Small intestine (tissue), 7 donors: ENCODE data around the gene CRACR2A. TPM values are rescaled to one million over a fixed set of nuclear protein-coding genes. Genes with fewer than 3 reads are reported as not detected.

ENCODE experiments used
- DNase-seq, 2 donors: peaks; one replicate each; pipeline versions ENCODE4 v3.0.0 to v3.0.0-alpha.2; 2013
- FAIRE-seq: peaks from 2 replicates; lab custom pipeline; 2012; peaks lifted over from hg19 to GRCh38; lab: Jason Lieb, UNC
- H3K27ac ChIP-seq, 3 donors: one replicate each; pipeline ENCODE4 v1.5.1; 2013; ENCODE audit warnings: low read length in 2 of 3, mild to moderate bottlenecking in 2 of 3, control low read depth in 1 of 3, inconsistent platforms in 1 of 3, low read depth in 1 of 3, moderate library complexity in 1 of 3
- H3K27me3 ChIP-seq, 3 donors: one replicate each; pipeline ENCODE4 v1.6.1; 2013; ENCODE audit warnings: low read length in 3 of 3, inconsistent platforms in 1 of 3; ENCODE audit not compliant: control insufficient read depth in 3 of 3, insufficient read depth in 3 of 3
- H3K36me3 ChIP-seq, 3 donors: one replicate each; pipeline ENCODE4 v1.6.1; 2013; ENCODE audit warnings: low read length in 3 of 3, inconsistent platforms in 1 of 3, low read depth in 1 of 3, mild to moderate bottlenecking in 1 of 3, moderate library complexity in 1 of 3; ENCODE audit not compliant: control insufficient read depth in 3 of 3, insufficient read depth in 2 of 3
- H3K4me1 ChIP-seq, 3 donors: one replicate each; pipeline ENCODE4 v1.6.1; 2013; ENCODE audit warnings: low read length in 2 of 3, inconsistent platforms in 1 of 3, low read depth in 1 of 3, mild to moderate bottlenecking in 1 of 3, moderate library complexity in 1 of 3; ENCODE audit not compliant: control insufficient read depth in 3 of 3, insufficient read depth in 2 of 3
- H3K4me3 ChIP-seq, 3 donors: one replicate each; pipeline ENCODE4 v1.5.1; 2013; ENCODE audit warnings: low read length in 3 of 3, control low read depth in 1 of 3, inconsistent platforms in 1 of 3, low read depth in 1 of 3, mild to moderate bottlenecking in 1 of 3, moderate library complexity in 1 of 3
- H3K9me3 ChIP-seq, 2 donors: one replicate each; pipeline ENCODE4 v1.6.1; 2013; ENCODE audit warnings: low read depth in 1 of 2, low read length in 1 of 2; ENCODE audit not compliant: control insufficient read depth in 2 of 2, insufficient read depth in 1 of 2
- WGBS, 3 donors: extraction: QIAGEN DNeasy Blood & Tissue Kit; methylation state at CpG; one replicate each; pipeline ENCODE4 v1.1.7; 2013; 5-methylcytosine and 5-hydroxymethylcytosine counted together
- polyA plus RNA-seq, 4 donors: library from polyadenylated mRNA; stranded (reverse) in 3 of 4; unstranded in 1 of 4; fragments of 200-250 nt in 3 of 4; fragments of 120-200 nt in 1 of 4; gene quantifications; one replicate each; pipeline versions ENCODE4 v1.2.1 to v1.2.3, GENCODE V29; 2013
- donor health status: healthy with polysubstance abuse.
- donor health status: control.
- donor health status: control.
- donor health status: Bipolar disorder and iron deficiency.
- donor health status: healthy.

The CRACR2A gene
- polyA plus RNA-seq, 4 donors: 5.1 to 16.3 (median 8.8) TPM

DNA sequence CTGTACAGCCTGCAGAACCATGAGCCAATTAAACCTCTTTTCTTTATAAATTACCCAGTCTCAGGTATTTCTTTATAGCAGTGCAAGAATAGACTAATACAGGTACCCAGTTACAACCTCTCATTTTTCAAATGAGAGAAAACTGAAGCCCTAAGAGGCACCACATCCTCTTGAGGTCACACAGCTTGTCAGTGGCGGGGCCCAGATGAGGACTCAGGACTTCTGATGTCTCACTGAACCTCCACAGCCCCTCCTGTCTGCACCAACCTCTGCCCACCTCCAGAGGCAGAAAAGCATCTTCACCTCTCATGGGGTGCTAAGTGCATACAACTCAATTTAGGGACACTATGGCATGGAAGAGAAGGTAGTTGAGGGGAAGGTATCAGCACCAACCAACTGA is 120.7 kb downstream of the CRACR2A start:
- H3K4me3 ChIP-seq: no peak overlapping the region
- DNase-seq (no peak), FAIRE-seq (no peak)
- H3K9me3 ChIP-seq: no peaks in the 10 kb centered on the region
- H3K27ac ChIP-seq: no peak overlapping the region
- H3K27me3 ChIP-seq: no peaks in the 10 kb centered on the region
- H3K4me1 ChIP-seq: no peaks in the 10 kb centered on the region
- peaks cover 0 to 2% (median 0%) of the 10 kb centered on the region in 3 donors for H3K36me3 ChIP-seq
- WGBS, 3 donors: 82 to 89% (median 84%) methylated on average over 1 of the region's 1 CpG

DNA sequence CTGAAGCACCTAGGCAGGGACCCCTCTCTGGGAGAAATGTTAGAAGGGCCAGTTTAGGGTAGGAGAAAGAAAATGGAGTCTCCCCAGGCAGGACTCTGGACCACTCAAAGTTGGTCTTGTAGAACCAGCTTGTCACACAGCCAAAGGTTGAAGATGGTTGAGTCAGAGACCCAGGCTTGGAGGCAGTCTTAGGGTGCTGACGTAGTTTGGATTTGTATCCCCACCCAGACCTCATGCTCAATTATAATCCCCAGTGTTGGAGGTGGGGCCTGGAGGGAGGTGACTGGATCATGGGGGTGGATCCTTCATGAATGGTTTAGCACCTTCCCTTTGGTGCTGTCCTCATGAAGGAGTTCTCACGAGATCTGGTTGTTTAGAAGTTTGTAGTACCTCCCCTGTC is 121.2 kb downstream of the CRACR2A start:
- Histone ChIP-seq H3K36me3 (peaks cover 0 to 2% (median 0%) of the 10 kb centered on the region in 3 donors), H3K4me3 (no peak overlapping the region), H3K27ac (no peak overlapping the region), H3K27me3 (no peaks in the 10 kb centered on the region), H3K9me3 (no peaks in the 10 kb centered on the region), H3K4me1 (no peaks in the 10 kb centered on the region)
- FAIRE-seq (no peak), DNase-seq (no peak)
- WGBS, 3 donors: 77 to 85% (median 78%) methylated on average over 2 of the region's 2 CpGs

DNA sequence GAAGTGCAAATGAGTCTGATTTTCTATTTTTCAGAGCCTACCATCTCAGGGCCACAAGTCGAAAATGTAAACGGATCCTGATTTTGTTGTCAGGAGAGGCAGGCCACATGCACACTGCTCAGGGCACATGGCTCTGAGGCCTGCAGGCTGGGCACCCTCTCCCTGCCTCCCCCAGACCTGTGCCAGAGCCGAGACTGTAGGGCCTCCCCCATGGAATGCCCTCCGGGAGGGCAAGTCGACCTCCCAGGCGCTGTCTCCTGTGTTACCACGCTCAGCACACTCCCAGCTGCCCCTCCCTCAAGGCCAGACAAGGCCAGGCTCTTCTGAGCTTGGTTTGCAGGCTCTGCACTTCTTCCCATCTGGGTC is 121.7 kb downstream of the CRACR2A start:
- 82 to 88% (median 86%) methylated on average over 7 of the region's 7 CpGs for WGBS, 3 donors
- no peak overlapping the region for H3K27ac ChIP-seq
- H3K27me3 ChIP-seq: no peaks in the 10 kb centered on the region
- no peaks in the 10 kb centered on the region for H3K4me1 ChIP-seq
- FAIRE-seq (no peak), DNase-seq (no peak)
- no peaks in the 10 kb centered on the region for H3K9me3 ChIP-seq
- H3K4me3 ChIP-seq: no peak overlapping the region
- peaks cover 0 to 2% (median 0%) of the 10 kb centered on the region in 3 donors for H3K36me3 ChIP-seq

- Histone ChIP-seq H3K27ac (no peak overlapping the region), H3K36me3 (peaks cover 0 to 2% (median 0%) of the 10 kb centered on the region in 3 donors), H3K4me1 (no peaks in the 10 kb centered on the region), H3K4me3 (no peak overlapping the region), H3K27me3 (no peaks in the 10 kb centered on the region), H3K9me3 (no peaks in the 10 kb centered on the region)
- no peak for FAIRE-seq
- DNase-seq: no peak
- WGBS, 3 donors: 85 to 88% (median 86%) methylated on average over 8 of the region's 8 CpGs
These were observed 122.2 kb downstream of the CRACR2A start for GRCh38 chr12:3630621-3631271.

- 81 to 89% (median 82%) methylated on average over 8 of the region's 8 CpGs for WGBS, 3 donors
- DNase-seq: no peak
- H3K9me3 ChIP-seq: no peaks in the 10 kb centered on the region
- no peaks in the 10 kb centered on the region for H3K27me3 ChIP-seq
- H3K4me3 ChIP-seq: no peak overlapping the region
- FAIRE-seq: no peak
- H3K4me1 ChIP-seq: no peaks in the 10 kb centered on the region
- no peak overlapping the region for H3K27ac ChIP-seq
- peaks cover 0 to 2% (median 0%) of the 10 kb centered on the region in 3 donors for H3K36me3 ChIP-seq
These were observed 122.8 kb downstream of the CRACR2A start for GRCh38 chr12:3630111-3630510.

DNA sequence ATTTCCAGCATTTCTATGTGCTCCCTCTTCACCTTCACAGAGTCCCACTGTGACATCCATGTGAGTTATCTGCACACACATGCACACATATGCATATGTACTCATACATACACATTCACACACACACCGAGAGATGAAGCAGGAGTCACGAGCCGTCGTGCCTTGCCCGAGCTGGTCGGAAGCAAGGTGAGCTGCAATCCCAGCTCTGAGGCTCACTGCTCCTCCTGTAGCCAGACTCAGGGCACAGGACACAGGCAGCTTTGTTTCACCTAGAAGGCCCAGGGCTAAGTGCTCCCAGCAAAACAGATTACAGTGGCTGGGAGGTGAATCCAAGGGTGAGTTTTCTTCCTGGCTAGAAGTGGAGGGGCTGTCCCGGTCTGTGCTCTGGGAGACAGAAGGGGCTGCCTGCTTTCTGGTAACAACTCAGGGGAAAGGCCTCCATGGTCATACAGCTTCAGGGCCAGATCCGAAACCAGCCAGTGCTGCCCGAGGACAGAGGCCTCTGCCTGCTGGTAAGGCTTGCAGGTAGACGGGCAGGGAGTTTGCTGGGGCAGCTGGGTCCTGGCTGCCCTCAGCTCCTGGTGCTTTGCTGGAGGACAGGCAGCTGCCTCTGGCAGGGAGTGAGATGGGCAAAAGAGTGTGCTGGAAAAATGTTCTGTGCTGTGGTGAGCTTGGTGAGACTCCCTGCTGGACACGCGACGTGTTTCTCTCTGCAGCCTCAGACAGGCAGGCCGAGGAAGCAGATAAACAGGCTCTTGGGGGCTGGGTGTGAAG is 123.7 kb downstream of the CRACR2A start:
- H3K27ac ChIP-seq: no peak overlapping the region
- FAIRE-seq: no peak
- WGBS, 3 donors: 82 to 86% (median 85%) methylated on average over 14 of the region's 14 CpGs
- H3K36me3 ChIP-seq: no peaks in the 10 kb centered on the region
- no peaks in the 10 kb centered on the region for H3K27me3 ChIP-seq
- H3K4me3 ChIP-seq: no peak overlapping the region
- no peak for DNase-seq
- no peaks in the 10 kb centered on the region for H3K9me3 ChIP-seq
- H3K4me1 ChIP-seq: no peaks in the 10 kb centered on the region

DNA sequence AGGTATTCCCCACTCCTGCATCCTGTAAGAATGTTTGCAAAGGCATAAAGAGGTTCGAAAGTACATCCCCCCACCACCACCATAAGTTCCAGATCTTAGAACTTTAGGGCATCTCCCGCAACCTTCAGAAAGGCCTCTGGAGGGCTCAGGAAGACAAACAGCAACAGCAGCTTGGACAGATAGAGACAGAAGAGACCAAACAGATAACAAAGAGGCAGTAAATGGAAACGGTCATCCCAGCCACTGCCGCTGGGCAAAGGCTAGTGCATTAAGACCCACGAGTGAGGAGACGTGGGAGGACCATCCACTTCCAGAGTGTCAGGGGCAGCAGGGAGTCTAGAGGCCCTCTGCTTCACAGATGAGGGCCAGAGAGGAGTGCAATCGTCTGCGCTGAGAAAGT is 124.3 kb downstream of the CRACR2A start:
- no peaks in the 10 kb centered on the region for H3K4me1 ChIP-seq
- no peaks in the 10 kb centered on the region for H3K9me3 ChIP-seq
- H3K27me3 ChIP-seq: peaks cover 0 to 1% (median 0%) of the 10 kb centered on the region in 3 donors
- no peak for FAIRE-seq
- no peak overlapping the region for H3K4me3 ChIP-seq
- WGBS, 3 donors: 82 to 88% (median 82%) methylated on average over 8 of the region's 8 CpGs
- no peak overlapping the region for H3K27ac ChIP-seq
- H3K36me3 ChIP-seq: no peaks in the 10 kb centered on the region
- DNase-seq: no peak

DNA sequence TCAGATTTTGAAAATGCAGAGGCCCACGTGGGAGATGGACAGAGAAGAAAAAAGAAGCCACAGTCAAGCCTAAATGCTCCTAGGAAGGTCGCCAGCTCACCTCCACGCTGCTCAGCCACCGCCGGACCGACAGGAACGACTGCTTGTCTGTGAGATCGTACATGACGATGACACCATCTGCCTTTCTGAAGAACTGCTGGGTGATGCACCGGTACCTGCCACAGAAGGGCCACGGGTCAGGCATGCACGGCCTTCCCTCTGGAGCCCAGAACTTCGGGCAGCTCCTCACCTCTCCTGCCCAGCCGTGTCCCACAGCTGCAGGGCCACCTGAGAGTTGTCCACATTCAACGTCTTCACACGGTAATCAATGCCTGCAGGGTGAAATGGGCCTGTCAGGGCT is 125.6 kb downstream of the CRACR2A start:
- WGBS, 3 donors: 88 to 91% (median 90%) methylated on average over 16 of the region's 16 CpGs

More for the DNA sequence above, 125.6 kb downstream of the CRACR2A start:
- FAIRE-seq (no peak), DNase-seq (no peak)
- no peak overlapping the region for H3K27ac ChIP-seq
- H3K27me3 ChIP-seq: peaks cover 0 to 2% (median 0%) of the 10 kb centered on the region in 3 donors
- H3K4me3 ChIP-seq: no peak overlapping the region
- H3K36me3 ChIP-seq: peaks cover 0 to 3% (median 0%) of the 10 kb centered on the region in 3 donors
- no peaks in the 10 kb centered on the region for H3K9me3 ChIP-seq
- no peaks in the 10 kb centered on the region for H3K4me1 ChIP-seq
